Right lung (tissue), 5 donors: ENCODE measurements around the gene ASTN2. TPM values are rescaled to one million over a fixed set of nuclear protein-coding genes. Genes with fewer than 3 reads are reported as not detected.

Experiments used
- DNase-seq, 2 donors: peaks; one replicate each; pipeline ENCODE4 v3.0.0-alpha.2; 2013
- polyA plus RNA-seq, 5 donors: library from polyadenylated mRNA; unstranded; fragments of 120-200 nt; gene quantifications; one replicate each; pipeline versions ENCODE4 v1.2.1 to v1.2.3, GENCODE V29; 2013; ENCODE audit warnings: inconsistent platforms in 1 of 5, low replicate concordance in 1 of 5; ENCODE audit not compliant: insufficient read length in 5 of 5, insufficient read depth in 1 of 5

ASTN2 gene
- polyA plus RNA-seq, 5 donors, result 4.4 to 5.2 (median 4.8) TPM

GRCh38 chr9:116629634-116630033 lies 785.2 kb downstream of the ASTN2 start:
- DNase-seq, result no peak

GRCh38 chr9:116628716-116629115 lies 786.1 kb downstream of the ASTN2 start:
- peak; percentile 32 to 40 for DNase-seq

- DNase-seq, result no peak
Measured at GRCh38 chr9:116627433-116627832, 787.4 kb downstream of the ASTN2 start.

- DNase-seq, result no peak
Measured at GRCh38 chr9:116626762-116627161, 788.1 kb downstream of the ASTN2 start.

GRCh38 chr9:116623715-116624114 lies 791.1 kb downstream of the ASTN2 start:
- no peak for DNase-seq

- DNase-seq, result no peak
Measured at GRCh38 chr9:116617389-116617788, 797.5 kb downstream of the ASTN2 start.

- no peak for DNase-seq
Measured at GRCh38 chr9:116616304-116616914, 798.4 kb downstream of the ASTN2 start.

GRCh38 chr9:116608064-116608463 lies 806.8 kb downstream of the ASTN2 start:
- DNase-seq, result no peak

GRCh38 chr9:116605904-116606341 lies 808.9 kb downstream of the ASTN2 start:
- DNase-seq, result no peak

- DNase-seq, result no peak
Measured at GRCh38 chr9:116605060-116605459, 809.8 kb downstream of the ASTN2 start.

GRCh38 chr9:116604251-116604650 lies 810.6 kb downstream of the ASTN2 start:
- DNase-seq, result no peak

GRCh38 chr9:116599342-116599884 lies 815.4 kb downstream of the ASTN2 start:
- DNase-seq, result no peak

- DNase-seq, result no peak
Measured at GRCh38 chr9:116596646-116597045, 818.2 kb downstream of the ASTN2 start.

- DNase-seq, result no peak
Measured at GRCh38 chr9:116594547-116594946, 820.3 kb downstream of the ASTN2 start.

- no peak for DNase-seq
Measured at GRCh38 chr9:116592970-116593369, 821.9 kb downstream of the ASTN2 start.

GRCh38 chr9:116589392-116590354 lies 825.2 kb downstream of the ASTN2 start:
- no peak for DNase-seq

GRCh38 chr9:116587919-116588318 lies 826.9 kb downstream of the ASTN2 start:
- no peak for DNase-seq

GRCh38 chr9:116585896-116586295 lies 829.0 kb downstream of the ASTN2 start:
- DNase-seq, result no peak

GRCh38 chr9:116585204-116585603 lies 829.7 kb downstream of the ASTN2 start:
- no peak for DNase-seq

GRCh38 chr9:116580853-116581252 lies 834.0 kb downstream of the ASTN2 start:
- DNase-seq, result no peak

- DNase-seq, result no peak
Measured at GRCh38 chr9:116576386-116576785, 838.5 kb downstream of the ASTN2 start.

GRCh38 chr9:116574027-116574679 lies 840.7 kb downstream of the ASTN2 start:
- DNase-seq, result peak in 1 of 2 donors; percentile 16
